HG03432 (cell line): ENCODE measurements around the gene PCDHAC2.

Experiments used
- ATAC-seq: cut with Tn5 transposase; IDR thresholded peaks from one replicate; pipeline ENCODE4 v1.9.1; 2021; ENCODE audit warnings: mild to moderate bottlenecking, moderate library complexity; ENCODE audit not compliant: unreplicated experiment

PCDHAC2 gene, protein sequence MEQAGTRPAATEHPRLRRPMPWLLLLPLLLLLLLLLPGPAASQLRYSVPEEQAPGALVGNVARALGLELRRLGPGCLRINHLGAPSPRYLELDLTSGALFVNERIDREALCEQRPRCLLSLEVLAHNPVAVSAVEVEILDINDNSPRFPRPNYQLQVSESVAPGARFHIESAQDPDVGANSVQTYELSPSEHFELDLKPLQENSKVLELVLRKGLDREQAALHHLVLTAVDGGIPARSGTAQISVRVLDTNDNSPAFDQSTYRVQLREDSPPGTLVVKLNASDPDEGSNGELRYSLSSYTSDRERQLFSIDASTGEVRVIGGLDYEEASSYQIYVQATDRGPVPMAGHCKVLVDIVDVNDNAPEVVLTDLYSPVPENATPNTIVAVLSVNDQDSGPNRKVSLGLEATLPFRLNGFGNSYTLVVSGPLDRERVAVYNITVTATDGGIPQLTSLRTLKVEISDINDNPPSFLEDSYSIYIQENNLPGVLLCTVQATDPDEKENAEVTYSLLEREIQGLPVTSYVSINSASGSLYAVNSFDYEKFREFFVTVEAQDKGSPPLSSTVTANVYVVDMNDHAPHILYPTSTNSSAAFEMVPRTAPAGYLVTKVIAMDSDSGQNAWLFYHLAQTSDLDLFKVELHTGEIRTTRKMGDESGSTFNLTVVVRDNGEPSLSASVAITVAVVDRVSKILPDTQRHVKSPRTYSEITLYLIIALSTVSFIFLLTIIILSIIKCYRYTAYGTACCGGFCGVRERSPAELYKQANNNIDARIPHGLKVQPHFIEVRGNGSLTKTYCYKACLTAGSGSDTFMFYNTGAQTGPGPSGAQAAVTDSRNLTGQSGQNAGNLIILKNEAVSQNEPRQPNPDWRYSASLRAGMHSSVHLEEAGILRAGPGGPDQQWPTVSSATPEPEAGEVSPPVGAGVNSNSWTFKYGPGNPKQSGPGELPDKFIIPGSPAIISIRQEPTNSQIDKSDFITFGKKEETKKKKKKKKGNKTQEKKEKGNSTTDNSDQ

DNA sequence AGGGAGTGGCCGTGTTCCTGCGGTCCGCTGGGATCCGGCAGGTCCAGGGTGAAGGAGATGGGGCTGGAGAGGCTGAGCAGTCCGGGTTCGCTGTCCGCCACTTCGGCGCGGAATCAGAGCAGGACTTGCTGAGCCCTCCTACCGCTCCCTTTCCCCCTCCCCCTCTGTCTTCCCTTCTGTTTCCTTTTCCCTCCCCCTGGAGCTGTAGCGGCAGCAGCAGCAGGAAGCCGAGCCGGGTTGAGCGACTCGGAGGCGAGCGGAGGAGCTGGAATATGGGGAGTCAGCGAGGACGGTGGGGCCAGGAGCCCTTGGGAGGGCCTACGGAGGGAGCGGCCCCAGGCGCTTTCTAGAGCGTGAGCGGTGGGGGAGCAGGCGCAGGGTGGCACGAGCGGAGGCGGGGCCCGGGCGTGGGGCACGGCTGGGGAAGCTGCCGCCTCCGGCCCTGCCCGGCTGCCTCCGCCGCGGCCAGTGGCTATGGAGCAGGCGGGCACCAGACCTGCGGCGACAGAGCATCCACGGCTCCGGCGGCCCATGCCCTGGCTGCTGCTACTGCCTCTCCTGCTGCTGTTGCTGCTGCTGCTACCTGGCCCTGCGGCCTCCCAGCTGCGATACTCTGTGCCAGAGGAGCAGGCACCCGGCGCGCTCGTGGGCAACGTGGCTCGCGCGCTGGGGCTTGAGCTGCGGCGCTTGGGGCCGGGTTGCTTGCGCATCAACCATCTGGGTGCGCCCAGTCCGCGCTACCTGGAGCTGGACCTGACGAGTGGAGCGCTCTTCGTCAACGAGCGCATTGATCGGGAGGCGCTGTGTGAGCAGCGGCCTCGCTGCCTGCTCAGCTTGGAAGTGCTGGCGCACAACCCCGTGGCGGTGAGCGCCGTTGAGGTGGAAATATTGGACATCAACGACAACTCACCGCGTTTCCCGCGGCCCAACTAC lies at the start of gene PCDHAC2:
PCDHAC2 (plus strand) TSS at position 184 of the 933 bp plus-strand sequence; CDS start at position 475, 291 bp downstream.
- ATAC-seq = no peak

DNA sequence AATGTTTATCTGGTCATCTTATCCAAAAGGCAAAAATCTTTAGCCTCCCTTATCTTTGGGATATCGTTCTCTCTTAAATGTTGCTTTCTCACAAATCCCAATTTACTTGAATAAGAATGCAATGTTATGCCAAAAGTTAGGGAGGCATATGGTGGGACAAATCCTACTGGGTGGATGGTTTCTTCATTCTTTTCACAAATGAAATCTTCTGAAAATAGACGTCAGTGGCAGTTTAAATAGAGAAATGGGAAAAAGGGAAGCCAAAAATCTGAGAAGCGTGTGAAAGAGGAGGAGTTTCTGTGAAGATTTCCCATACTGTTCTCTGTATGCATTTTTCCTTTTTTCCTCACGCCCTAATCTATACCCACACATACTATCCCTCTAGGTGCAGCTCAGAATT lies 42.7 kb upstream of the PCDHAC2 start:
- no peak for ATAC-seq

DNA sequence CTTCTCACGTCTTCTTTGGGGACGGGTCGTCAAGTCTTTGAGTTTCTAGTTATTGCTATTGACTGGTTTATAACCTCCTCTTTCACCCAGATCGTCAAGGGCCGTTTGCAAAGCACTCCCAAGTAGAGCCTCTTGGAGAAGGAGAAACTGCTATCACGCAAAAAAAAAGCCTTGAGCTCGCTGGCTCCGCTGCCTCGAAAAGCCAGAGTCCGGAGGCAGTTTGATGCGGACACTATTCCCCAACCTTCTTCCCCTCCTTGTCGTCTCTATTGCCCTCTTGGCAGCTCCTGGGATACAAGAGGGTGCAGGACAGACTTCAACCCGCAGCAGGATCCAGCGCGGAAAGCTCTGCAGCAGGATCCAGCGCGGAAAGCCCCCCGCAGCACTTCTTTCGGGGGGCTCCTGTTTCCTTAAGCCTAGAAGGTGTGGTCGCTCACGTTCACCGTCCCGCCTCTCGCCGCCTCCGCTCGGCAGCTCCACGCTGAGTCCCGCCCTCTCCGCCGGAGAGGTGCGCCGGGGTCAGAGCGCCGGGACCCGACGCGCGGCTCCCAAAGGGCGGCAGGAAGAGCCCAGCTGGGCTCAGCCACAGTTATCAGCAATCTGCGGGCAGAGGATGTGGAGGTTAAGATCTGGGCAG lies 40.4 kb upstream of the PCDHAC2 start, which contains the start of gene PCDHAC1:
PCDHAC1 (plus strand) TSS at position 494 of the 637 bp plus-strand sequence. CDS start 594 bp downstream, outside the sequence.
- no peak for ATAC-seq

DNA sequence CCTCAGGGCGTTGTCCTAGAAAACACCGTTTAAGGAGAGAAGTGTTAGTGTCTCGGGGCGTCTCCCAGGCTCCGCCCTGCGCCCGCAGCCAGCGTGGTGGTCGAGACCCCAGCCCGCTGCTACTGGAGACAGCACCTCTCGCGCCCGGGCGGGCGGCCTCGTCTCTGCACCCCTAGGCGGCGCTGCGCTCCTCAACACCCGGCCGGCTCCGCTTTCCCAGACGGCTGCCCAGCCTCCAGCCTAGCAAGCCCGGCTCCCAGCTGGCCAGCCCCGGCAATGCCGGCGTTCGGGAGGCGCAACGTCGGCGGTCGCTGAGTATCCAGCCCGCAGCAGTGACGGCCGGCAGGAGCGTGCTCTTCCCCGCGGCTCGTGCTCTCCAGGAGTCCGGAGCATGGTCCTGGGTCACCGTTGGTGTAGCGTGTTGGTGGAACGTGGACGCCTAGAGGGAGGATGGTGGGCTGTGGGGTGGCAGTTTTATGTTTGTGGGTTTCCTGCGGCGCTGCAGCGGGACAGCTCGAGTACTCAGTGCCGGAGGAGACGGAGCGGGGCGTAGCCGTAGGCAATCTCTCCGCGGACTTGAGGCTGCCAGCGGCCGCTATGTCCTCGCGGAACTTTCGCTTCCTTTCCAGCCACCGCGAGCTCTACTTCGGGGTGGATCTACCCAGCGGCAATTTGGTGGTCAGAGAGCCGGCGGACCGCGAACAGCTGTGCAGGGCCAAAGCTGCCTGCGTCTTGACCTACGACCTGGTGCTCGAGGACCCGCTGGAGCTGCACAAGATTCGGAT lies 39.6 kb upstream of the PCDHAC2 start:
- no peak for ATAC-seq

DNA sequence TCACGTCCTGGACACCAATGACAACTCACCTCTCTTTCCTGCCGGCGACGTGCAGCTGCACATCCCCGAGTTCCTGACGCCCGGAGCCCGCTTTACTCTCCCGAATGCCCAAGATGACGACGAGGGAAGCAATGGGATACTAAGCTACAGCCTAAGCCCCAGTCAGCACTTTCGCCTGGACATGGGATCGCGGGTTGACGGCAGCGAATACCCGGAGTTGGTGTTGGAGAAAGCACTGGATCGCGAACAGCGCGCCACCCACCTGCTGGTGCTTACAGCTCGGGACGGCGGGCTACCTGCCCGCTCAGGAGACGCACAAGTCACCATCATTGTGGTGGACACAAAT lies 39.1 kb upstream of the PCDHAC2 start:
- ATAC-seq = no peak

DNA sequence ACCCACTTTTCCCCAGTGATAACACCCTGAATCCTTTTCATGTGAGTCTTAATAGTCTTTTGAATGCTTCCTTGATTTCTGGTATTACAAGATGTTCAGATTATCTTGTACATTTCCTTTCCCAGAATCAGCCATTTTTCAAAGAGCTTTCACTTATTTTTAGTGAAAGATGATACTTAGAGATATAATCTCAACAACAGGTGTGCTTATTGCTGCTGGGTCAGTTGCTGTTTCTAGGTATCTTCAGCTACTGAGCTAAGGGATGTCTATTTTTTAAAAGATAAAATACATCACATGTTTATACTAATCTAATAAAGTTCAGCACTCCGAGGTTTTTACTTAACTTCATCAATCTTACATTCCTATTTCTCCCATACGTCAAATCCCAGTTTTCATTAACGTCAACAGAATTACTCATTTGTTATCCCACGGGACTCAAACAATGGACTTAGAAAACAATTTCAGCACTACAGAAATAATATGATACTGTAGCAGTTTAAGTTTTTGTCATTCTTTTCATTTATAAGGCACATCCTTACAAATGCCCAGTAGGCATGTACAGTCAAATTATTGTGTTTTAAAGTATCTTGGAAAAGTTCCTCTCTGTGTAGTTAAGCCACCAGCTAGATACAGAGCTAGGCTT lies 31.2 kb upstream of the PCDHAC2 start:
- no peak for ATAC-seq

DNA sequence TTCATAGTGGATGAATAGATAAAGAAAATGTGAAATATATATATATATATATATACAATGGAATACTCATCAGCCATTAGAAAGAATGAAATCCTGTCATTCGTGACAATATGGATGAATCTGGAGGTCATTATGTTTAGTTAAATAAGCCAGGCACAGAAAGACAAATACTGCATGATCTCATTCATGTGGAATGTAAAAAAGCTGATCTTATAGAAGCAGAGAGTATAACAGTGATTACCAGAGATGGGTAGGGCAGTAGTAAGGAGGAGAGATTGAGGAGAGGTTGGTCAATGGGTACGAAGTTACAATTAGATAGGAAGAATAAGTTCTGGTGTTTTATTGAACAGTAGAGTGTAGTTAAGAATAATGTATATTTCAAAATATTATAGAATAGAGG lies 19.7 kb upstream of the PCDHAC2 start:
- no peak for ATAC-seq

DNA sequence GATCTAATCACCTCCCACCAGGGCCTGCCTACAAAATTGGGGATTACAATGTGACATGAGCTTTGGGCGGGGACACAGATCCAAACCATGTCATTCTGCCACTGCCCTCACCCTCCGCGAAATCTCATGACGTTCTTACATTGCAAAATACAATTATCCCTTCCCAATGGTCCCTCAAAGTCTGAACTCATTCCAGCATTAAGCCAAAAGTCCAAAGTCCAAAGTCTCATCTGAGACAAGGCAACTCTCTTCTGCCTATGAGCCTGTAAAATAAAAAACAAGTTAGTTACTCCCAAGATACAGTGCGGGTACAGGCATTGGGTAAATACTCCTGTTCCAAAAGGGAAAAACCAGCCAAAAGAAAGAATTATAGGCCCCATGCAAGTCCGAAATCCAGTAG lies 14.6 kb upstream of the PCDHAC2 start:
- no peak for ATAC-seq

DNA sequence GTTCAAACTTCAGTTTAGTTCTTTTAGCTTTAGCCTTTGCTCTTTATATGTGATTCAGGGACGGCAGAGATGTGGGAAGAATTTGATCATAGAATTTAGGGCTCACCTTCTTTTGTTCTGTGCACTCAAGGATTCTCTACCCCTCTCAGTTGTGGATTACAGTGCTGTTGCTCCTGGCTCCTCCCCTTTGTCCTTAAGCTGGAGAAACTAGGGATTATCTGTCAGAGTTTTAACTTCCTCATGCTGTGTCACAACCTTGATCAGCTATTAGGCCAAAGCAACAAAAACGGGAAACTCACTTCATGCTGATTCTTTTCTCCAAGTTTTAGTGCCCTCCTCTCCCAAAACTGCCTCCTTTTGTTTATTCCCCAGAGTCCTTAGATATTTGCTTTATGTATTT lies 13.0 kb upstream of the PCDHAC2 start:
- no peak for ATAC-seq

DNA sequence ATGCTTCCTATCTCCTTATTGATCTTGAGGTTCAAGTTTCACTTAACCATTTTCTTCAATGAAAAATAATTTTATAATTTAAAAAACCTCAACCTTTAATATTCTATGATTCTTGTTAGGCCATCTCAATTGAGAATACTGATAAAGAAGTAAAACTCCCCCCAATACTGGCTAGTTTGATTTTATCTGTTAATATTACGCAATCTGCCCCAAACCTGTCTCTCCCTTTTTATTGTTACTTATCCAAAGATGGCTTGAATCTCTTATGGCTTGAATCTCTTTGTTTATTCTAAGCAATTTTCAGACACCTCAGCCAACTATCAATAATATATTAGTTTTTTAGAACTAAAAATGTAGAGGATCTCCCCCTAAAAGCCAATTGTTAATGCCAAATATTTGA lies 4.1 kb upstream of the PCDHAC2 start:
- ATAC-seq = no peak

DNA sequence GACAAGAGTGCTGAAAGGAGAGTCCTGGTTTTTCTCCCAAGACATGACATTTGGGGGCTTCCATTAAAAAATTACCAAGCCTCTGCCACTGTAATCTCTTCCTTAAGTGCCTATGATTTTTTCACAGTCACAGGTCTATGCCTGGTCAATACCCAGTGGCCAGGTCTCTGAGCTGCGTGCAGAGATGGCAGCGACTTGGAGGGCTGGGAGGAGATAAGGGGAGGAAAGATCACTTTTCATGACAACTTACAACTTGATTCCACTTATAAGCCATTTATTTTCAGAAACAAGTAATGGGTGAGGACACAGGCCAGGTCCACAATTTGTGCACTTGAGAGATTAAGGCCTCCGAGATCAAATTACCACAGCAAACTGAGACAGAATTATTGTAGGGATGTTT lies 1.9 kb upstream of the PCDHAC2 start:
- no peak for ATAC-seq

DNA sequence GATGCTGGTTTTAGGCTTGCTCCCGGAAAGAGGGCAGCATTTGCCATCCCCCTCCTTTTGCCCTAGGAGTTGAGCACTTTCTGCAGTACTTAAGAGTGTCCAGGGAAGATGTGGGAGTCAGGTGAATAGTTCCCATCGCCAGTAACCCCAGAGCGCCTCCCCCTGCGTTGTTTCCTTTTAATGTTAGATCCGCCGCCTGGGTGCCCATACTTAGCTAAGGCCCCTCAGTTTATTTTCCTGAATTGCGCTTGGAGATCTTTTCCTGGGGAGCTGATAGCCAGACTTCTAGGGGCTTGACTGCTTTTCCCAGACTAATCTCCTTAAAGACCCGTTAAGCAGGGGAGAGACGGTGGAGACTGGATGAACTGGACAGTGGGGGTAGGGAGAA lies 377 bp upstream of the PCDHAC2 start:
- ATAC-seq = no peak

DNA sequence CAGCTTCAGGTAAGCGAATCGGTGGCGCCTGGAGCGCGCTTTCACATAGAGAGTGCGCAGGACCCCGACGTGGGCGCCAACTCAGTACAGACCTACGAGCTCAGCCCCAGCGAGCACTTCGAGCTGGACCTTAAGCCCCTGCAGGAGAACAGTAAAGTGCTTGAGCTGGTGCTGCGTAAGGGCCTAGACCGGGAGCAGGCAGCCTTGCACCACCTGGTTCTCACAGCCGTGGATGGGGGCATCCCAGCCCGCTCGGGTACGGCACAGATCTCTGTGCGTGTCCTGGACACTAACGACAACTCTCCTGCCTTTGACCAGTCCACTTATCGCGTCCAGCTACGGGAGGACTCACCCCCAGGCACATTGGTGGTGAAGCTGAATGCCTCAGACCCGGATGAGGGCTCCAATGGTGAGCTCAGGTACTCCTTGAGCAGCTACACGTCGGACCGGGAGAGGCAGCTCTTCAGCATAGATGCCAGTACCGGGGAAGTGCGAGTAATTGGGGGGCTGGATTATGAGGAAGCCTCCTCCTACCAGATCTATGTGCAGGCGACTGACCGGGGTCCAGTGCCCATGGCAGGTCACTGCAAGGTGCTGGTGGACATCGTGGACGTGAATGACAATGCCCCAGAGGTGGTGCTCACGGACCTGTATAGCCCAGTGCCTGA lies 1.1 kb downstream of the PCDHAC2 start:
- no peak for ATAC-seq

DNA sequence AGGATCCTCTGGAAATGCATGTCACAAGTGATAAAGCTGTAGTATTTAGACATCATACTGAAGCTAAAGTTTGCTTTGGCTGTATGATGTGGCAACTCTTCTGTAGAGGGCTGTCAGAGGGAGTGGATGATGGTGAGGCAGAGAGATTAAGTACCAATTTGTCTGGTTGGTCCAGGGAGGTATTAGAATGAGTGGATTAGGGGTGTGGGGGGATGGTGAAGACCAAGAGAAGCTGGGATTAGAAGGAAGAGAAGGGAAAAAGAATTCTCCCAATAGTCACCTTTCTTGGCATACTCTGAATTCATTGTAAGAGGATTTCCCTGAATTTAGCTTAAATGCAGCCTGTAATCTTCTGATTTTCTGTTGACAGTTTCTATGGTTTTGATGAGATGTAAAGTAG lies 3.6 kb downstream of the PCDHAC2 start:
- ATAC-seq = no peak

DNA sequence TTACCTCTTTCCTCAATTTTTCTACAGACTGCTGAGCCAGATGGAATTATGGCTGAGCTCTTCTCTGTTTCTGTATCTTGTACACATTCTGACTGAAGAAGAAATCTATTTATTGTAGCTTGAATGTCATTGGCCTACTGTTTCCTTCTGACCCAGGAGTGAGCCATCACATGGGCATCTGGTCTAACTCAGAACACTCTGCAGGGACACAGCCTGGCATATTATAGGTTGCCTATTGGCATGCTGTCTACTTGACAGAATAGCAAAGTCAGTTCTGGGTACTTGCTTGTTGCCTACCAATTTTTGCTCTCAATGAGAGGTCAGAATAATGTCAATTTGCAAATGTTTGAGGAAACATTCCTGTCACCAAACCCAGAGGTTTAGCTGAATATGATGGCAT lies 7.3 kb downstream of the PCDHAC2 start:
- no peak for ATAC-seq

DNA sequence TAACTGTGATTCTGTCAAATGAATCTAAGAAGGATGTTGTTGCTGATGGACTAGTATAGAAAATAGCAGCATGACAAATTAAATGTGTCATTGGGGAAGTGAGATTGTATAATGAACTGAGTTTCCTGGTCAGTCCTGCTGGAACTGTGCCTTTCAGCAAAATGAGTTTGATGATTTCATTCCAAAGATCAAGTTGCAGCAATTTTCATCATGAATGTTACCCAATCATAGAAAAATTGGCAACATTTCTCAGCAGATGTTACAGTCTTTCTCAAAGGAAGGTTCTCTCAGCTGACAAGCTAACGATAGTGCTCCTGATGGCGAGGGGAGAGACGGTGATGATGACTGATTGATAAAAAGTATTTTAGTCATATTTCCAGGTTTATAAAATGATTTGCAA lies 10.7 kb downstream of the PCDHAC2 start:
- no peak for ATAC-seq

DNA sequence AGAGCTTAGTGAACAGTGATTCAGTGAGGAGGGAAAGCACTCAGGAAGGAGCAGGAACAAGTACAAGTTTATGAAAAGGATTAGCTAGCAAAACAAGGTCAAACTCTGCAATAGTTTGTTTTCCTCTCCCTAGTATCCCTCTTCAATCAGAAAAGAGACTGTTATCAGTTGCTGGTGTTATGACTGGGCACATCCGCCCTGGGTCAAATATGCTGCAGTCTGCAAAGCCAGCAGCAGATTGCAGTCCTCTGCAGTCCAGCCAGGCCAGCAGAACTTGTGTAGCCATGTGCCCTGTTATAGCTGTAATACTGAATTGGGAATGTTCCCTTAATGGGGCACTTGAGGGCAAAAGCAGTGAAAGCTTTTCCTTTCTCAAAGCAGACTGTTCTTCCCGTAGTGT lies 12.0 kb downstream of the PCDHAC2 start:
- ATAC-seq = no peak

DNA sequence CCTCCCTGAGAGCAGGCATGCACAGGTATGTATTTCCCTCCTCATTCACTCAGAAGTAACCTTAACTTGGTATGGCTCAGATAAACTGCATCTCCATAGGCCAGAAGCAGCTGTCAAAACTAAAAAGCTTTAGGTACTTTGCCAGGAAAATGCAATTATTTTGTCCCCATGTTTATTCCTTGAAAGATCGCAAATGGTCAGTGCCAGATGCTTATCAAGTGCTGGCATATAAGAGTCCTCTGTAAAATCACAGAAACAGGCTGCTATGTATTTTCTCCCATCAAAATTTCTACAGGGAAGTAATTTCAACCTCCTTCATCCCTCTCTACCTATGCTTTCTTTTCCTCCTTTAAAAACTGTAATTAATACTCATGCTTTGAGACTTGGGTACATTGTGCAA lies 12.7 kb downstream of the PCDHAC2 start:
- ATAC-seq = no peak
